ENCODE measurements around the gene WDR62. TPM values are rescaled to one million over a fixed set of nuclear protein-coding genes. Genes with fewer than 3 reads are reported as not detected.
"Not testable (repeated sequence)": the region's sequence is repeated elsewhere in the genome, so short reads cannot be mapped to it uniquely, and the experiment has no call there.

WDR62 gene
- total RNA-seq, 2 donors from 2014 or later = 17.5 to 84.0 TPM

DNA sequence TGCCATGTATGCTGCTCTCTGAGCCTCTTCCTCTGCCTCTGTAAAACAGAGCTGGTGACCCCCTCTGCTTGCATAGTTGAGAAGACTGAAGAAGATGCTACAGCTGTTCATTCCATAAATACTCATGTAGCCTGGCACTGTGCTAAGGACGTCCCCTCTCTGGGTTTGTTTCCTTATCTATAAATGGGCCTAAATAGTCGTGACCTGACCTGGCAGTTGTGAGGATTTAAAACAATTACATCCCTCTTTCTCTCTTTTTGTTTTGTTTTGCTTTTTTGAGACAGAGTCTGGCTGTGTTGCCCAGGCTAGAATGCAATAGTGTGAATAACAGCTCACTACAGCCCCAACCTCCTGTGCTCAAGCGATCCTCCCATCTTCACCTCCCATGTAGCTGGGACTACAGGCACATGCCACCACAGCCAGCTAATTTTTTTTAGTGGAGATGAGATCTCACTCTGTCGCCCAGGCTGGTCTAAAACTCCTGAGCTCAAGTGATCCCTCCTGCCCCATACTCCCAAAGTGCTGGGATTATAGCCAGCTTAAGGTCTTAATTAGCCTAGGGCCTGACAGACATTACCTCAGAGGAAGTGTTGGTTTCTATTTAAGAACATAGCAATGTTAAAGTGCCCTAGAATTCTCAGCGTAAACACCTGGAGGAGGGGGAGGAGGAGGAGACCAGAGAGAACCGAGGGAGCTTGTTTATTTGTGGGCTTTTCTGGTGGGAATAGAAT, 4.6 kb downstream of the WDR62 start:
- Mint-ChIP-seq H3K36me3 (peaks cover 0 to 27% of the 10 kb centered on the region in 2 donors), H3K27ac (no peak overlapping the region), H3K9me3 (no peaks in the 10 kb centered on the region)
- DNase-seq (ENCODE audit: low spot score in 2 of 2) (no peak), ATAC-seq (no peak)

- Mint-ChIP-seq H3K27ac (peak overlapping the region in 1 of 2 donors; percentile 59), H3K9me3 (no peaks in the 10 kb centered on the region)
- peak in 1 of 2 donors; percentile 75 for ATAC-seq
Observed at GRCh38 chr19:36060430-36060829, 5.7 kb downstream of the WDR62 start.

DNA sequence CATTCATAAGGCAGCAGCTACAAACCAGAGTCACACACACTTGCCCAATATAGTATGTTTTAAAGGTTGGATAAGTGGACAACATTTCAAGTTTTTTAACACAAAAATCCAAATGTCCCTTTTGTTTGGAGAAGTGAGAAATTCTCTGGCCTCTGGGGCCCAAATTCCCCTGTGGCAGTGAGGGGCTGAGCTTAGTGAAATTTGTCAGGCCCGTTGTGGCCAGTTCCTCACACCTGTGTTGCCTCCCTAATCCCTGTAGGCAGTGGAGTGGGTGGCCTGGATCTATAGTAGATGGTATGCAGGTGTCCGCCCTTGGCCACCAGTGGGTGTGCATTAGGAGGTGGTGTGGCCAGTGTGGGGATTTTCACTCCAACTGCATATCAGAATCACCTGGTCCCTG, 6.7 kb downstream of the WDR62 start:
- ATAC-seq (no peak), DNase-seq (ENCODE audit: low spot score in 2 of 2) (no peak)
- Mint-ChIP-seq H3K9me3 (no peaks in the 10 kb centered on the region), H3K36me3 (peaks cover 0 to 35% of the 10 kb centered on the region in 2 donors), H3K27ac (no peak overlapping the region)

More at GRCh38 chr19:36060430-36060829, 5.7 kb downstream of the WDR62 start:
- DNase-seq (ENCODE audit: low spot score in 2 of 2) = peak in 1 of 2 donors; percentile 12
- peaks cover 0 to 29% of the 10 kb centered on the region in 2 donors for H3K36me3 Mint-ChIP-seq

DNA sequence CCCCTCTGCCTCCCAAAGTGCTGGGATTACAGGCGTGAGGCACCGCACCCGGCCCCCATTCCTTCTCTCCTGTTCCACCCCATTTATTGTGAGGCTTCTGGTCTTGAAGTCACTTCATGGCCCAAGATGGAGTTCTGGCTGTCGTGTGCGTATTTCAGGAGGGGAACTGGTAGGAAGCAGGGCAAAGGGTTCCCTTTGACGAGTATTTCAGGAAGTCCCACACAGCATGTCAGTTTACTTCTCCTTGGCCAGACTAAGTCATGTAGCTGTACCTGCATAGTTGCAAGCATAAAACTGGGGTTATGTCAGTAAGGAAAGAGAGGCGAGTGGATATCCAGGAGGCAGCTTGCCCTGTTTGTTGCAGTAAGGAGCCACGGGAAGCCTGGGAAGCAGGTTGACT, 10.1 kb downstream of the WDR62 start:
- Mint-ChIP-seq H3K36me3 (peaks cover 9 to 36% of the 10 kb centered on the region in 2 donors), H3K27ac (no peak overlapping the region), H3K9me3 (no peaks in the 10 kb centered on the region)
- ATAC-seq (no peak), DNase-seq (ENCODE audit: low spot score in 2 of 2) (no peak)

DNA sequence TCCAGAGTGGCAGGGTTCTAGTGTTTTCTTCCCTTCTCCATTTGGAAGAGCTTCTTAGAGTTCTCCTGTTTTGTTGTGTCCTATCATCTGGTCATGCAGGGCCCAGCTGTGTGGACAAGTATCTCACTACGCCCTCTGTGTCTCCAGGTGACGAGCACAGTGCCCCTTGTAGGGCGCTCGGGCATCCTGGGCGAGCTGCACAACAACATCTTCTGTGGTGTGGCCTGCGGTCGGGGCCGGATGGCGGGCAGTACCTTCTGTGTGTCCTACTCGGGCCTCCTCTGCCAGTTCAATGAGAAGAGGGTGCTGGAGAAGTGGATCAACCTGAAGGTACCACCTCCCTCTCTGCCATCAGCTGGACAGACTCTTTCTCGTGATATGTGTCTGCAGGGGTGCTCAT, 13.0 kb downstream of the WDR62 start:
- ATAC-seq (no peak), DNase-seq (ENCODE audit: low spot score in 2 of 2) (no peak)
- Mint-ChIP-seq H3K9me3 (no peaks in the 10 kb centered on the region), H3K36me3 (peaks cover 19 to 34% of the 10 kb centered on the region in 2 donors), H3K27ac (no peak overlapping the region)

- not testable (repeated sequence) for ATAC-seq; H3K27ac Mint-ChIP-seq; H3K9me3 Mint-ChIP-seq; DNase-seq (ENCODE audit: low spot score in 2 of 2)
- peaks cover 19 to 37% of the 10 kb centered on the region in 2 donors for H3K36me3 Mint-ChIP-seq
Observed at GRCh38 chr19:36068810-36069499, 14.3 kb downstream of the WDR62 start.

DNA sequence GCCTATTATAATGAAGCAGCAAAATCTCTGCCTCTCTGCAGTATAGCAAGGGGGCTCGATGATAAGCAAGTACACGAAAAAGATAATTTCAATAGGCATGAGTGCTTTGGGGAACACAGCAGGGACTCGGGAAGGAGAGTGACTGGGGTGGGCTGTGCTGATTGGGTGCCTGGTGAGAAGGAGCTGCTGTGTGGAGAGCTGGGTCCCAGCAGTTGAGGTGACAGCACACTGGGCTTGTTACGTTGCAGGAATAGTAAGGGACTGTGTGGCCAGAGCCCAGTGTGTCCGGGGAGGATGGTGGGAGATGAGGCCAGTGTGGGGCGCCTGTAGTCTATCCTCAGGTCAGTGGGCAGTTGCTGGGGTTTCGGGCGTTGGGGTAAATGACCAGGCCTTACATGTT, 17.4 kb downstream of the WDR62 start:
- ATAC-seq = no peak
- H3K9me3 Mint-ChIP-seq = no peaks in the 10 kb centered on the region
- H3K27ac Mint-ChIP-seq = peak overlapping the region in 1 of 2 donors; percentile 77
- peaks cover 24 to 27% of the 10 kb centered on the region in 2 donors for H3K36me3 Mint-ChIP-seq
- no peak for DNase-seq (ENCODE audit: low spot score in 2 of 2)

DNA sequence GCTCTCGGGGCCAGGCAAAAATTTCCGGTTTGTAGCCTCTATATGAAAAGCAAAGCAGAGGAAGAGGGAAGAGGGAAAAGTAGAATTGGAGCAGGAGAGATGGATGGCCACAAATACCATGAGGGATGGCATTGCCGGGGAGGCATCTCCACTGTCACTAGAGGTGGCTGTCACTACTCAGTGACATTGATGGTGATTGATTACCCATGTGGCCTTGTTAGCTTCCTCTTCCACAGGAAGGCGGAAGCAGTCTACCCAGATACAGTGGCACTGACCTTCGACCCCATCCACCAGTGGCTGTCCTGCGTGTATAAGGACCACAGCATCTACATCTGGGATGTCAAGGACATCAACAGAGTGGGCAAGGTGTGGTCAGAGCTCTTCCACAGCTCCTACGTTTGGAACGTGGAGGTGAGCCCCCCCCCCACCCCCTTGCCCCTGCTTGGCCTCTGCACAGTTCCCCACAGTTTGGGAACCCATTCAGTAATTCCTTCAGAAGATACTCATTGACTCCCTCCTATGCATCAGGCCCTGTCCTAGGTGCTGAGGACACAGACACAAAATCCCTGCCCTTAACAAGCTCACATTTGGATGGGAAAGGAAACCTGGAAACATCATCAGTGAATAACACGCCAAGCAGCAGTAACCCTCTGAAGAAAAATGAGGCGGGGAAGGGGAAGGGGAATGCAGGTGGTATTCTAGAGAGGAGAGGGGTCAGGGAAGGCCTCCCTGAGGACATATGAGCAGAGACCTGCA, 18.6 kb downstream of the WDR62 start:
- no peak for ATAC-seq
- DNase-seq (ENCODE audit: low spot score in 2 of 2) = no peak
- Mint-ChIP-seq H3K9me3 (no peaks in the 10 kb centered on the region), H3K27ac (peak overlapping the region in 1 of 2 donors; percentile 65), H3K36me3 (peaks cover 15 to 20% of the 10 kb centered on the region in 2 donors)

GRCh38 chr19:36079389-36079945, 24.8 kb downstream of the WDR62 start:
- ATAC-seq (no peak), DNase-seq (ENCODE audit: low spot score in 2 of 2) (no peak)
- H3K36me3 Mint-ChIP-seq = peaks cover 21 to 32% of the 10 kb centered on the region in 2 donors
- peak overlapping the region in 1 of 2 donors; percentile 58 for H3K27ac Mint-ChIP-seq
- no peaks in the 10 kb centered on the region for H3K9me3 Mint-ChIP-seq

DNA sequence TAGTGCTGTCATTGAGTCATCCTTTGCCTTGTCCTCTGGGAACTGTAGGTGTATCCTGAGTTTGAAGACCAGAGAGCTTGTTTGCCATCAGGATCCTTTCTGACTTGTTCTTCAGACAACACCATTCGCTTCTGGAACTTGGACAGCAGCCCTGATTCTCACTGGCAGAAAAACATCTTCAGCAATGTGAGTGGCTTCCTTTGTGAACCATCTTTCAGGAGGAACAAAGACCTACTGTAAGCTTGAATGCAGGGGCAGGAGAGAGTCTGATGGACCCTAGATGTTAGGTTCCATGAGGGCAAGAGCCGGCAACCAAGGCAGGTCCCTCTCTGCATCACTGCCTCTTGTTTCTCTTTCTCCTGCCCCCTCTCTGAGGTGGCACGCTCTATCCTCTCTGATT, 26.7 kb downstream of the WDR62 start:
- Mint-ChIP-seq H3K36me3 (peaks cover 20 to 30% of the 10 kb centered on the region in 2 donors), H3K9me3 (no peaks in the 10 kb centered on the region), H3K27ac (no peak overlapping the region)
- ATAC-seq (no peak), DNase-seq (ENCODE audit: low spot score in 2 of 2) (no peak)

GRCh38 chr19:36081894-36082293, 27.2 kb downstream of the WDR62 start:
- ATAC-seq (no peak), DNase-seq (ENCODE audit: low spot score in 2 of 2) (no peak)
- Mint-ChIP-seq H3K36me3 (peaks cover 20 to 30% of the 10 kb centered on the region in 2 donors), H3K9me3 (no peaks in the 10 kb centered on the region), H3K27ac (peak overlapping the region in 1 of 2 donors; percentile 4)

- no peak for DNase-seq (ENCODE audit: low spot score in 2 of 2)
- Mint-ChIP-seq H3K9me3 (no peaks in the 10 kb centered on the region), H3K36me3 (peaks cover 20 to 30% of the 10 kb centered on the region in 2 donors), H3K27ac (peak overlapping the region in 1 of 2 donors; percentile 41)
- no peak for ATAC-seq
Observed at GRCh38 chr19:36082916-36083315, 28.2 kb downstream of the WDR62 start.

DNA sequence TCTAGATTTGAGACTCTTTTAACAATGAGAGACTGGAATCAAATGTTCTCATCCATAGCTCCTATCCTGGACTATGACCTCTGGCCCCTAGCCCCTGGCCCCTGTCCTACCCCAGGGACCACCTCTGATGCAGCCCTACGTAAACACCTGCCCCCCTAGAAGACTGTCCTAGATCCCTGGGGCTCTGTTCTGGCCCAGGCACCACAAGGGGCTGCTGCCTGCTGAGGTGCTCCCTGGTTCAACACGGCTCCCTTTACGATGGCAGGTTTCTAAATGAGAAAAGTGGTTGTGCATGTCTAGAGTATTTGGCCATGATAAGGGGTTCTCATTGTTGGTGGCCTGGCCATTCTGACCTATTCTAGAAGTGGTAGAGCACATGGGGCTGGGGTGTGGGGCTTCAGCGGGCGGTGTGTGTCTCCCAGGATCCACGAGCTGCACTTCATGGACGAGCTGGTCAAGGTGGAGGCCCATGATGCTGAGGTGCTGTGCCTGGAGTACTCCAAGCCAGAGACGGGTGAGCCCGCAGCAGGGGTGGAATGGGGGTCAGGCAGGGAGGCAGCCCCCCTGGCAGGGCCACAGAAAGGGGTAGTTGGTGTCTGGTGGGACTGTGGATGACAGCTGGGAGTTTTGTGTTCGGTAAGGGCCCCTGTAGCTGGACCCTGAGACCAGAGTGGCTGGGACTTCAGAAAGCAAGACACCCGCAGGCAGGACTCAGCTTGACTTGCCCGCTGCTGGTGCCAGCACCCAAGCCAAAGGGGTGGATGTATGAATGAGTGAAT, 29.7 kb downstream of the WDR62 start:
- no peak for DNase-seq (ENCODE audit: low spot score in 2 of 2)
- ATAC-seq = no peak
- H3K27ac Mint-ChIP-seq = peak overlapping the region in 1 of 2 donors; percentile 59
- no peaks in the 10 kb centered on the region for H3K9me3 Mint-ChIP-seq
- H3K36me3 Mint-ChIP-seq = peaks cover 20 to 39% of the 10 kb centered on the region in 2 donors

DNA sequence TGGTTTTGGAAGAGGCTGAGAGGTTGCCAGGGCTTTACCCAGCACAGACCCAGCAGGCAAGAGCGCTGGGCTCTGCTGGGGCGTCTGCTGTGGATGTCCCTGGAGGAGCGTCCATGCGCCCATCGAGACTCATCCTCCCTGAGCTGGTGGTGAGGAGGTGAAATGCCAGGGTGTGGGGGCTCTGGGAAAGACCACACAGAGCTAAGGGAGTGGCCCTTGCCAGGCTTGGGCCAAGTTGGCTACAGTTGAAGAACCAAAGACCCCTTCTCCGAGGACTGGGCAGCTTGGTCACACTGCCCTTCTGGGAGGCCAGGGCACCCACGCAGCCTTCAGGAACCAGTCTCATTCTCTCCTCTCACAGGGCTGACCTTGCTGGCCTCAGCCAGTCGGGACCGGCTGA, 31.6 kb downstream of the WDR62 start:
- Mint-ChIP-seq H3K27ac (no peak overlapping the region), H3K36me3 (peaks cover 27 to 34% of the 10 kb centered on the region in 2 donors), H3K9me3 (no peaks in the 10 kb centered on the region)
- ATAC-seq = peak in 1 of 2 donors; percentile 11
- DNase-seq (ENCODE audit: low spot score in 2 of 2) = no peak

DNA sequence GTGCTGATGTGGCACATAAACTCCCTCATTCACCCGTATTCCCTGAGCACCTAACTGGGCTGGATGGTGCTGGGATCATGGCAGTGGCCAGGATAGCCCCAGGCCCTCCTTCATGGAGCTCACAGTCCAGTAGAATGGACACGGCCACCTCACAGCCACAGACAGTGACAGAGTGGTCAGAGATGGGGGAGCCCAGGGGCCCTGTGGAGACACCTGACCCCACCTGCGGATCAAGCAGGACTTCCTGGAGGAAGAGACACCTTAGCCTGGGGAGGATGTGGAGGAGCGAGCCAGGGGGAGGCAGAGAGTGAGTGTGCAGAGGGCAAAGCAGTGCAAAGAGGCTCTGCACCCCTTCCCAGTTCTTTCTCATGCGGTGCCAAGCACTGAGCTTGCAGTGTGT, 35.1 kb downstream of the WDR62 start:
- DNase-seq (ENCODE audit: low spot score in 2 of 2) (no peak), ATAC-seq (no peak)
- Mint-ChIP-seq H3K9me3 (no peaks in the 10 kb centered on the region), H3K27ac (peak overlapping the region; percentile 30 to 38), H3K36me3 (peaks cover 24 to 29% of the 10 kb centered on the region in 2 donors)

All from activated naive CD4-positive, alpha-beta T cell treated with anti-CD3 and anti-CD28 coated beads, Interleukin-2, amount 50 U/mL, for 72 hours (primary cell).